Prostate gland (tissue), 2 donors: ENCODE data around the gene AP2M1. TPM values are rescaled to one million over a fixed set of nuclear protein-coding genes. Genes with fewer than 3 reads are reported as not detected.

Experiments
- DNase-seq: peaks from one replicate; pipeline ENCODE4 v3.0.0-alpha.2; 2019; ENCODE audit warnings: low spot score
- H3K27ac ChIP-seq, 2 donors: fragments of 200-600 bp; sonication (generic); 2 replicates each; pipeline ENCODE4 v1.5.1; 2017 to 2019
- H3K27me3 ChIP-seq: fragments of 200-600 bp; sonication (generic); replicated peaks from 2 replicates; pipeline ENCODE4 v1.5.1; 2019; ENCODE audit not compliant: insufficient read depth
- H3K36me3 ChIP-seq, 2 donors: fragments of 200-600 bp; sonication (generic); 1 replicate in 1 of 2; 2 replicates in 1 of 2; pipeline versions ENCODE4 v1.5.1 to v1.8.1; 2017 to 2019
- H3K4me1 ChIP-seq: fragments of 200-600 bp; sonication (generic); replicated peaks from 2 replicates; pipeline ENCODE4 v1.5.1; 2019
- H3K4me3 ChIP-seq, 2 donors: fragments of 200-600 bp; sonication (generic); 2 replicates each; pipeline ENCODE4 v1.5.1; 2017 to 2019
- H3K9me3 ChIP-seq: fragments of 200-600 bp; sonication (generic); 2 replicates; pipeline ENCODE4 v1.5.1; 2017
- CTCF ChIP-seq, 4 experiments: fragments of 200-600 bp in 2 of 4; fragments of 450-650 bp in 2 of 4; sonication (generic) in 2 of 4; IDR thresholded peaks; 1 replicate in 3 of 4; 2 replicates in 1 of 4; pipeline ENCODE4 v1.5.1; 2016 to 2019; ENCODE audit warnings: antibody characterized with exemption in 4 of 4, mild to moderate bottlenecking in 2 of 4, moderate library complexity in 2 of 4
- POLR2A ChIP-seq: fragments of 450-650 bp; IDR thresholded peaks from one replicate; pipeline ENCODE4 v1.6.1; 2016; ENCODE audit warnings: antibody characterized with exemption, mild to moderate bottlenecking
- POLR2AphosphoS5 ChIP-seq: sonication (generic); formaldehyde crosslinking; IDR thresholded peaks from one replicate; pipeline ENCODE4 v1.6.1; 2017; ENCODE audit warnings: antibody characterized with exemption
- WGBS: methylation state at CpG from one replicate; pipeline ENCODE4 v1.1.5; 2018; 5-methylcytosine and 5-hydroxymethylcytosine counted together
- intact Hi-C: fragments of 100-400 bp; cut with DNase I; formaldehyde crosslinking; loops from one replicate; pipeline ENCODE4 v1.14.2; 2022
- total RNA-seq, 2 donors: library from RNA; depleted of rRNA; stranded (reverse); fragments of >200 nt; gene quantifications; one replicate each; pipeline ENCODE4 v1.1.0, GENCODE V29; 2016

AP2M1 gene
- total RNA-seq, 2 donors from 2014 or later = 183 to 307 TPM

GRCh38 chr3:184233127-184233843 is 58.6 kb downstream of the AP2M1 start:
- Histone ChIP-seq H3K4me3 (no peak overlapping the region), H3K4me1 (peaks cover 9% of the 10 kb centered on the region), H3K9me3 (no peaks in the 10 kb centered on the region), H3K27ac (no peak overlapping the region), H3K27me3 (no peaks in the 10 kb centered on the region), H3K36me3 (no peaks in the 10 kb centered on the region)
- no peak for TF ChIP-seq POLR2AphosphoS5
- no peak for TF ChIP-seq POLR2A
- no peak for TF ChIP-seq CTCF (IDR thresholded peaks at IDR 0.05)
- intact Hi-C loops = no loop called here
- no peak for DNase-seq
- 91% methylated on average over 21 of the region's 23 CpGs for WGBS

Other genes with a start within 250 kb of the AP2M1 start
- 10 to 100 TPM; 17.9 to 43.6 TPM for gene ABCC5, start 157.0 kb upstream of the AP2M1 start, total RNA-seq
- not detected for gene HTR3D, start 143.1 kb upstream of the AP2M1 start, total RNA-seq
- under 1 TPM in 1 of 2 donors, not detected in 1; 0.50 TPM for gene HTR3C, start 121.8 kb upstream of the AP2M1 start, total RNA-seq
- gene HTR3E, start 77.8 kb upstream of the AP2M1 start, total RNA-seq = not detected
- 10 to 100 TPM; 54.9 to 61.5 TPM for gene EIF2B5, start 39.5 kb upstream of the AP2M1 start, total RNA-seq
- 10 to 100 TPM; 61.7 to 95.1 TPM for gene DVL3, start 19.5 kb upstream of the AP2M1 start, total RNA-seq
- gene ABCF3, start 11.3 kb downstream of the AP2M1 start, total RNA-seq = 100 to 1,000 TPM in 1 of 2 donors, 10 to 100 TPM in 1; 62.9 to 103 TPM
- 1 to 10 TPM in 1 of 2 donors, under 1 TPM in 1; 0.46 to 7.8 TPM for gene VWA5B2, start 54.7 kb downstream of the AP2M1 start, total RNA-seq
- gene ALG3, start 74.1 kb downstream of the AP2M1 start, total RNA-seq = 10 to 100 TPM; 78.4 to 79.4 TPM
- gene EEF1AKMT4, start 74.8 kb downstream of the AP2M1 start, total RNA-seq = 1 to 10 TPM; 6.1 TPM
- gene CAMK2N2, start 86.7 kb downstream of the AP2M1 start, total RNA-seq = under 1 TPM in 1 of 2 donors, not detected in 1; 0.82 TPM
- gene ECE2, start 101.2 kb downstream of the AP2M1 start, total RNA-seq = under 1 TPM in 1 of 2 donors, not detected in 1; 0.57 TPM
- gene PSMD2, start 124.4 kb downstream of the AP2M1 start, total RNA-seq = 100 to 1,000 TPM; 230 to 272 TPM
- gene EIF4G1, start 139.8 kb downstream of the AP2M1 start, total RNA-seq = 100 to 1,000 TPM; 331 to 370 TPM
- 10 to 100 TPM; 22.0 to 71.0 TPM for gene FAM131A, start 162.7 kb downstream of the AP2M1 start, total RNA-seq
- 10 to 100 TPM in 1 of 2 donors, 1 to 10 TPM in 1; 4.9 to 47.5 TPM for gene CLCN2, start 186.8 kb downstream of the AP2M1 start, total RNA-seq
- 10 to 100 TPM; 62.7 to 89.2 TPM for gene POLR2H, start 186.9 kb downstream of the AP2M1 start, total RNA-seq
- not detected for gene THPO, start 203.4 kb downstream of the AP2M1 start, total RNA-seq
- gene CHRD, start 205.2 kb downstream of the AP2M1 start, total RNA-seq = 1 to 10 TPM; 2.5 to 8.0 TPM